Middle frontal gyrus (tissue), 1 donor: ENCODE results near the gene HORMAD2.

Experiments used
- DNase-seq: peaks from one replicate; pipeline ENCODE4 v3.0.0-alpha.2; 2015; ENCODE audit warnings: low spot score; ENCODE audit errors: extremely low spot score

Gene HORMAD2, protein sequence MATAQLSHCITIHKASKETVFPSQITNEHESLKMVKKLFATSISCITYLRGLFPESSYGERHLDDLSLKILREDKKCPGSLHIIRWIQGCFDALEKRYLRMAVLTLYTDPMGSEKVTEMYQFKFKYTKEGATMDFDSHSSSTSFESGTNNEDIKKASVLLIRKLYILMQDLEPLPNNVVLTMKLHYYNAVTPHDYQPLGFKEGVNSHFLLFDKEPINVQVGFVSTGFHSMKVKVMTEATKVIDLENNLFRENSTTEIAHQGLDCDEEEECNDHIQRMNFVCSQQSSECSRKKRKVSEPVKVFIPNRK

GRCh38 chr22:30079952-30080533 lies at the start of gene HORMAD2:
HORMAD2 (plus strand) TSS chr22:30080464; CDS start chr22:30093953, 13,489 bp downstream.
- DNase-seq: no peak

DNA sequence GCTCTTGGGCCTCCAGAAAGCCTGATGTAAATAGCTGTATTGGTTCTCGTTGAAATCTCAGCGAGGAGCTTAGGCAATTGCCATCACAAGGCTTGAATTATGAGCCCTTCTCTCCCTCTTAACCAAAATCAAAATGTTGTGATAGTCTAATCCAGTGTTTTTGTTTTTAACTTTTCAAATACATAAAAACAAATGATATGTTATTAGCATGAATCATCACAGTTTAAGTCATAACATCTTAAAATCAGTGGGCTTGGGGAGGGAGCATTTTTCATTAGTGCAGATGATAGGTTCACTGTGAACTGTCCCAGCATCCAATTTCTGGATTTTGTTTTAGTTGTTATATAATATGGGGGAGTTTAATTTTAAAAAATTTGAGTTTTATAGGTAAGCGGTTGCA lies 48.9 kb upstream of the HORMAD2 start:
- no peak for DNase-seq

DNA sequence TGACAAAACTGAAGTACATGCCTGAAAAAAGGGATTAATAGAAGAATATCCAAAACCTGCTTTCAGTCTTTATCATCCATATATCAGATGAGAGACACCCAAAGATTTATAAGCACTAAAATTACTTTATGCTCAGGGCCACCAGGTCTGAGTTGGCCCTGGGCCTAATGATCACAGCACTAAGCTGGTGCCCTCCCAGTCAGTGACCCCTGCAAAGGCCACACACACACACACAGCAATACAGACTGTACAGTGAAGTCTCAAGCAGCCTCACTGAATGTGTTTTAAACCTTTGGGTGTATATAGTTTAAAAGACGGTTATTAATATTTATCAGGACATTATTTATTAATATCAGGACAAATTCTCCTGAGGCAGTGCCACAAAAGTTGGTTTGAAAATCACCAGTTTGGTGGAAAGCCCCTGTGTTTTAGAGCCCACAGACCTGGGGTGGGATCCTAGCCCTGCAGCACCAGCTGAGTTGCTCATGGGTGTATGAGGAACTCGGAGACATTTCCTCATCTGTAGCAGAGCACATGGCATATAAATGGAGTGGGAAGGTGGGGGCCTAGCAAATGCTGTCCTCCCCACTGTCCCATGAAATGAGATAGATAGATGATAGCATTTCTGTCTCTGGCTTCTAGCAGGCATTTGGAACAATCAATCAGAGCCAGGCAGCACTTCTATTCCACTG lies 48.4 kb upstream of the HORMAD2 start:
- no peak for DNase-seq

- DNase-seq: no peak
Measured at GRCh38 chr22:30033137-30033536, 47.1 kb upstream of the HORMAD2 start.

DNA sequence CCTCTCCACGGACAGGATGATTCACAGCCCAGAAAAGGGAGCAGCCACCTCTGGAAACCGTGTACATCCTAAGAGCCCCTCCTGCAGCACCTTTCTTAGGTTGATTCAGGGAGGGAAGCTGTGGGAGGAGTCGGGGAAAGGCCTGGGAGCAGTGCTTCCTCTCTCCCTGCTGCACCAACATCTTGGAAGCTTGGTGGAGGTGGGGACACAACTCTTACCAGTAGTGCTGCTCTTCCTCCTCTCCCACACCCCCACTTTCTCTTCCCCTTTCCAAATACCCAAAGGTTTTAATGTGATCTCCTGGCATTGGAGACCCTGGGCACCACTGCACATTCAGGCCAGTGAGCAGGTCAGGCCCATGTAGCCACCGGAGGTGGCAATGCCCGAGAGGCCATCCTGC lies 46.4 kb upstream of the HORMAD2 start:
- no peak for DNase-seq

DNA sequence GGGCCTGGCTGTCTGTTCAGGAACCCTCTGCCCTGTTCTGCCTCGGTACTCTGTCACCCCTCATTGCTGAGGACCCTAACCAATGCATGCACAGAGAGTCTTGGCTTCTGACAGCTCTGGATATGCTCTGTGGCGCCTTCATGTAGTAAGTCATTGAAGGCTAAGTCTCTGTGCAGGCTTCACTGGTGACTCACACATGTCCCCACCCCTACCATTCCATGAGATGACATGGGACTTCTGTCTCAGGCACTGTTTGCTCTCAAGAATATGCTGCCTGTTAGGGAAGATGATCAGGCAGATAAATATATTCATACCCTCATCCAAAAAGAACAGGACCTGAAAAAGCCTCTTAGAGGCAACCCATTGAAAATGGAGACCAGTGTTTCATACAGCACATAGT lies 43.6 kb upstream of the HORMAD2 start:
- no peak for DNase-seq

GRCh38 chr22:30038219-30038618 lies 42.0 kb upstream of the HORMAD2 start:
- no peak for DNase-seq

DNA sequence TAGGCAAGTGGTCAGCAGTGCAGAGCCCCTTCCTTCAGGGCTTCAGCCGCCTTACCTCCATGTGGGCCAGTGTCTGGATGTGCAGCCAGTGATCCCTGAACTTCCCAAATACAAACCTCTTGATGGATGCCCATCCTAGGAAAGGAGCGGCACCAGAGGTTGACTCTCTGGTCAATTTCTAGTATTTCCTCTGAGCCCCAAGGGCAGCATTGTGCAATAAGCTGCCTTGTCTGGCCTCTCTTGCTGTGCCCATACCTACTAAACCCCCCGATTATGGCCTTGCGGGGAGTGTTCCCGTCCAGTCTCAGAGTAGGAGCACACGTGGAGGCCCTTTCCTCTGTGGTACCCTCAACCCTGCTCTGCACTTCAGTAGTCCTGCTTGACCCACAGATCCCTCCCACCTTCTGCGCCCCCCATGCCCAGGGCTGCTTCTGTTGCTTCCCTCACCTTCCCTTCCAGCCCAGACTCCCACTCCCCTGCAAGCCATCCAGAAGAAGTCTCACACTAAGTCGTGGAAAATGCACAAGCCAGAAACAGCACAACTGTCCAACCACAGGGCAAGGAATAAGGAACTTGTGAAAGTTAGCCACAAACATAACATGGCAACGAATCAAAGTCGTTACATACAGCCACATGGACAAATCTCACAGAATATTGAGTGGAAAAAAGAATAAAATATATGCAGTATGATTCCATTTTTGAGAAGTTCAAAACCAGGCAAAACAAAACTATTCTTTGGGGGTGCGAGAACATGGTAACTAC lies 39.6 kb upstream of the HORMAD2 start:
- no peak for DNase-seq

DNA sequence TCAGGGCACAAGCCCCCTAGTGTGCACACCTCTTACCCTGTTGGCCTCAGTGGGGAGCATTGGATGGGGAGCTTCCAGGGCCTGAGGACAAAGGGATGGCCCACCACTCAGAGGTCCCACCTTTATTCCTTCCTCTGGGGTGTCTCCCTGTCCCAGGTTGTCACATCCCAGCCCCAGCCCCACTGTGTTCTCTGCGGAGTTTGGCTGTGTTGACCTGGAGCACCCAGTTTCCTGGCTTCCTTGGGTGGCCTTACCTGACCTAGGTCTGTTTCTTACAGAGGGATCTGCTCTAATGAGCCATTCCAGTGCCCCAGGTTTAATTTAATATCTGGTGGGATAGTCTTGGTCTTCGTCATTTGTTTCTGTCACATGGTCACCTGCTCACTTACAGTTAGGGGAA lies 38.8 kb upstream of the HORMAD2 start:
- DNase-seq: no peak

GRCh38 chr22:30041881-30042280 lies 38.4 kb upstream of the HORMAD2 start:
- DNase-seq: no peak

DNA sequence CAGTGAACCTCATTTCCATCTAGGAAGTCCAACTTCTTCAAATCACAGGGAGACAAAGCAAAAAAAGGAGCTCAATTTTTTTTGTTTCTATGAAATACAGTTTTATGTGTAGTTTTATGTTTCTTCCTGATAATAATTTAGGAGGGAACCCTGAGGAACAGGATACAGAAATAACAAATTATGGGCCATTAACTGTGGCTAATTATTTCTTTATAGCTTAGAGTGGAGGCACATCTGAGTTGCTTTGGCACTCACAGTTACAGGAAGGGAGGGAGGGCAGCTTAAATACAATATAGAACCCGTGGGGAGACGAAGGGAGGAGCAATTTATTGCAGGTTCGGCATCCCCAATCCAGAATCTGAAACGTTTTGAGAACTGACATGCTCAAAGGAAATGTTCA lies 37.1 kb upstream of the HORMAD2 start:
- no peak for DNase-seq

- no peak for DNase-seq
Measured at GRCh38 chr22:30044369-30044768, 35.9 kb upstream of the HORMAD2 start.

GRCh38 chr22:30044881-30045493 lies 35.3 kb upstream of the HORMAD2 start:
- no peak for DNase-seq

GRCh38 chr22:30045494-30045887 lies 34.8 kb upstream of the HORMAD2 start:
- no peak for DNase-seq

DNA sequence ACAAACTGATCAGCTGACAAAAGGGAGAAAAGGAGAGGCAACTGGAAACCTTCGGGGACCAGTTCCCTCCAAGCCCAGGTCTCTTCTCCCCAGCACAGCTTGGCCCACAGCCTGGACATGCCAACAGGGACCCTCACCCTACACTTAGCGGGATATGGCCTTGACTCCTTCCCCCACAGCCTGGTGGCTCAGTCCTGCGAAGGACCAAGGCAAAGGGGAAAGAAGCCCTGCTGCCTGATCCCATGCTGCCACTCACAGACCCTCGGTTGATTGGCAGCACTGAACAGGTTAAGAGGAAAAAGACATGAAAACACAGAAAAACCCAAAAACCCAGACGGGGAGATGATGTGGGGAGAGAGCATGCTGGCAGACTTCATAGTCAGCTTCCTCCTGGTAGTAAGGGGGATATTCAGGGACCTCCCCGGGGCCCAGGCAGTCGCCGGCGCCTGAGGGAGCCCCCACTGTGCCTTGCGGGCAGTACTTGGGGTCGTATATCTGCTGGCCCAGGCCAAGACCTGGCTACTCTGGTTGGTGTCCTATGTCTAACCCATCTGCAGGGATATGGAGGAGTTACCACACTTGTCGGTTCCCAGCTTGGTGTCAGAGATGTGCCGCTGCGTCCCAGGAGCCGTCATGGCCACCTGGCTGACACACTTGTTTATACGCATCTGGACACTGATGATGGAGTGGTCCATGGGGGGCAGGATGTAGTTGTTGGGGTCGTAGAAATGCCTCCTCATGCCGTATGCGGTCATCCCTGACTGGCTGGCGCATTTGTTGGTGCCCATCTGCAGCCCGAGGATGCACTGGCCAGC lies 34.2 kb upstream of the HORMAD2 start:
- no peak for DNase-seq

GRCh38 chr22:30046716-30047363 lies 33.4 kb upstream of the HORMAD2 start:
- no peak for DNase-seq

- no peak for DNase-seq
Measured at GRCh38 chr22:30047364-30047738, 32.9 kb upstream of the HORMAD2 start.

DNA sequence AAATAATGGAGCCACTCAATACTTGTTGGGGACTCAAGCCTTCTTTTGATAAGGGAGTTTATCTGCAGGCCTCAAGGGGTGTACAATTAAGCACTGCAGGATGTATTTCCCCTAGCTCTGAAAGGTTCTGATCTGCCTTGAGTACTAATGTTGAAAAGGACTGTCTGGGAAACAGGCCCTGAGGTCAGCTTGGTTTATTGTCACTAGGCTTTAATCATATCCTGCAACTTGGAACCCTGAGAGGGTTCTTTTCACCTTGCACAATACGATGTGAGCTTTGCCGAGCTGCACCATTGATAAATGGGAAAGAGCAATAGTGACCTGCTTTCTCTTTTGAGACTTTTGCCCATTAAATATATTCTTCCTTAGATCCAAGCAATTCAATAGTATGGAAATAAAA lies 31.6 kb upstream of the HORMAD2 start:
- DNase-seq: no peak

DNA sequence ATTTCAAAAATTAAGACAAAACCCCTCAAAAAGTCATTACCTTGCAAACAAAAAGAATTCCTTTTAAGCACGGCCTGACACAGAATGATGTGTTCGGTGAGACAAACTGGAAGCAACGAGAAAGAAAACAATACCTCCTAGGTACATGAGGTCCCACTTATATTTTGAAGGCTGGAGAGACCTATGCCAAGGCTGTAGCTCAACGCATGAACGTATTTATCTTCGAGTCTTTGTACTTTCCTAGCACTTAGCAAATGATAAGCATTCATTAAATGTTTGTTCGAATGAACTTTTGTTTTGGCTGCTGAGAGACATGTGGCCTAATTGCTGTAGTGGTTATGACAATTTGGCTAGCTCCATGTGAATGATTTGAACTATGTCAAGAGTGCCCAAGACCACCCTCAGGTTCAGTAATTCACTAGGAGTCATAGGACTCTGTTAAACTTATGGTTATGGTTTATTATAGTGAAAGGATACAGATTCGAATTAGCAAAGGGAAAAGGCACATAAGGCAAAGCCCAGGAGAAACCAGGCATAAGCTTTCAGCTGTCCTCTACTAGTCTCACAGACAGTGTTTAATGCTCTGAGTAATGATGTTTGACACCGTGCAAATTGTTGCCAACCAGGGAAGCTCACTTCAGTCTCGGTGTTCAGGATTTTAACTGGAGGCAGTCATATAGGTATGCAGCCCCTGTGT lies 26.0 kb upstream of the HORMAD2 start:
- DNase-seq: no peak

DNA sequence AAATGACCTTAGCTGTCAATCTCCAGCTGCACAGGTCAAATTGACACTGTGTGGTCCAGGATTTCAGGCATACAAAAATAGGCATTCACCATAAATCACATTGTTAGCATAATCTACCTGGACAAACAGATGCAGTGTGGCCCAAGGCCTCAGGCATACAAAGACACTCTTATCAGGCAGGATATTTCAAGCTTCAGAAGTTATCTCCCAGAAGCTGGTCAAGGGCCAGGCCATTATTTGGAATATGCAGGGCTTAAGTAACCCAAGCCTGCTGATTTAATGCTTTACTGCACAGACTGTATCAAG lies 25.5 kb upstream of the HORMAD2 start:
- no peak for DNase-seq
